Stimulated activated CD4-positive, alpha-beta T cell treated with anti-CD3 and anti-CD28 coated beads, Interleukin-4, amount 100 ng/mL, for 4 hours (primary cell): ENCODE measurements around the gene IMP3.

Experiments used
- DNase-seq, 2 experiments: peaks; one replicate each; pipeline ENCODE4 v3.0.0-alpha.2; 2020

Gene IMP3

GRCh38 chr15:75616766-75617165, 23.3 kb downstream of the IMP3 start:
- no peak for DNase-seq

- no peak for DNase-seq
These were observed 33.0 kb downstream of the IMP3 start for GRCh38 chr15:75606711-75607699.

GRCh38 chr15:75606026-75606425, 34.0 kb downstream of the IMP3 start:
- DNase-seq, result no peak

GRCh38 chr15:75599401-75599800, 40.6 kb downstream of the IMP3 start:
- no peak for DNase-seq

GRCh38 chr15:75598361-75598760, 41.7 kb downstream of the IMP3 start:
- no peak for DNase-seq

GRCh38 chr15:75597667-75598341, 42.2 kb downstream of the IMP3 start:
- peak in 1 of 2 experiments; percentile 20 for DNase-seq

- DNase-seq, result no peak
These were observed 43.2 kb downstream of the IMP3 start for GRCh38 chr15:75596703-75597345.

- no peak for DNase-seq
These were observed 45.7 kb downstream of the IMP3 start for GRCh38 chr15:75594276-75594675.

- no peak for DNase-seq
These were observed 48.2 kb downstream of the IMP3 start for GRCh38 chr15:75591655-75592364.

GRCh38 chr15:75590239-75590638, 49.8 kb downstream of the IMP3 start:
- DNase-seq, result no peak
